ENCODE results near the gene SEMA3D.

GRCh38 chr7:85031475-85031874 lies 155.4 kb downstream of the SEMA3D start:
- TF ChIP-seq ELF1 (CRISPR knock-in tag; IDR thresholded peaks at IDR 0.05) = no peak
- TF ChIP-seq KAT7 (CRISPR knock-in tag; IDR thresholded peaks at IDR 0.05; ENCODE audit: borderline replicate concordance) = no peak
- TF ChIP-seq KDM5A (IDR thresholded peaks at IDR 0.05; ENCODE audit: borderline replicate concordance, low read length) = no peak
- TF ChIP-seq SMAD1 (CRISPR knock-in tag; IDR thresholded peaks at IDR 0.05; ENCODE audit: borderline replicate concordance, low read depth) = no peak
- no peak for TF ChIP-seq ZBTB14 (CRISPR knock-in tag; IDR thresholded peaks at IDR 0.05)
- TF ChIP-seq FUBP1 (CRISPR knock-in tag; IDR thresholded peaks at IDR 0.05; ENCODE audit: borderline replicate concordance) = no peak
- TF ChIP-seq CHCHD3 (CRISPR knock-in tag; IDR thresholded peaks at IDR 0.05) = no peak
